Superior temporal gyrus (tissue), 1 donor: ENCODE measurements around the gene ARCN1.
"Not testable (repeated sequence)": the region's sequence is repeated elsewhere in the genome, so short reads cannot be mapped to it uniquely, and the experiment has no call there.

Source experiments
- DNase-seq: peaks from one replicate; pipeline ENCODE4 v3.0.0-alpha.2; 2016; ENCODE audit errors: extremely low spot score

ARCN1 gene

DNA sequence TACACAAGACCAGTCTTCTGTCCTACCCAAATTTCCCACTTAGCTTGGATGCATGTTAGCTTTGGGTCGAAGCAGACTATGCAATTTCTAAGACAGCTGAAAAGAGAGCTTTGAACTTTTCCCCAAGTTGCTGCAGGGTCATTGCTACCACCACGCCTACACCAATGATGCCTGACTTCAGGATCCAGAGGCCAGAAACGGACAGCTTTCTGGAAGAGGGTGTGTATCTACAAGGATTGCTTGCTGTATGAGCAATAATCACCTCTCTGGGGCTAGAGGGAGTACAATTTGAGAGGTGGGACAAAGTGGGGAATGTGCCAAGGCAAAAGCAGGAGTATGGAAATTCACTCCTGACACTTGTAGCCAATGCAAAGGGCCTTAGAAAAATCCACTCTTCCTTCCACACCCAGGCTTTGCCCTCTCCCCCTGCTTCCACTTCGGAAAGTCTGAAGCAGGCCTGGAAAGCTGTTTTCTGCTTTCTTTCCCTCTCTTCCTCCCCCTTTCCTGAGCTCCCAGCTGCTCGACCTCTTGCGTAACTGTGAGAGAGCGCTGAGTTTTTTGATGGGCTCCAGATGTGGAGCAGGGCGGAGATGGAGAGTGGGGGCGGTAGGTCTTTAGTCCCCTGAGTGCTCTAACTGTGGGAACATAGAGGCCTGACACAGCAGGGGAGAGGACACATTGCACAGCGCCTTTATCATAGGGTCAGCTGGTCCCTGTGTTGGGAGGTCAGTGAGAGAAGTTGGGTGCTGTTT, 33.1 kb downstream of the ARCN1 start:
- peak; percentile 72 for DNase-seq

- DNase-seq: peak; percentile 50
Observed at GRCh38 chr11:118606157-118606843, 34.1 kb downstream of the ARCN1 start.

GRCh38 chr11:118606844-118607228, 34.6 kb downstream of the ARCN1 start:
- no peak for DNase-seq

DNA sequence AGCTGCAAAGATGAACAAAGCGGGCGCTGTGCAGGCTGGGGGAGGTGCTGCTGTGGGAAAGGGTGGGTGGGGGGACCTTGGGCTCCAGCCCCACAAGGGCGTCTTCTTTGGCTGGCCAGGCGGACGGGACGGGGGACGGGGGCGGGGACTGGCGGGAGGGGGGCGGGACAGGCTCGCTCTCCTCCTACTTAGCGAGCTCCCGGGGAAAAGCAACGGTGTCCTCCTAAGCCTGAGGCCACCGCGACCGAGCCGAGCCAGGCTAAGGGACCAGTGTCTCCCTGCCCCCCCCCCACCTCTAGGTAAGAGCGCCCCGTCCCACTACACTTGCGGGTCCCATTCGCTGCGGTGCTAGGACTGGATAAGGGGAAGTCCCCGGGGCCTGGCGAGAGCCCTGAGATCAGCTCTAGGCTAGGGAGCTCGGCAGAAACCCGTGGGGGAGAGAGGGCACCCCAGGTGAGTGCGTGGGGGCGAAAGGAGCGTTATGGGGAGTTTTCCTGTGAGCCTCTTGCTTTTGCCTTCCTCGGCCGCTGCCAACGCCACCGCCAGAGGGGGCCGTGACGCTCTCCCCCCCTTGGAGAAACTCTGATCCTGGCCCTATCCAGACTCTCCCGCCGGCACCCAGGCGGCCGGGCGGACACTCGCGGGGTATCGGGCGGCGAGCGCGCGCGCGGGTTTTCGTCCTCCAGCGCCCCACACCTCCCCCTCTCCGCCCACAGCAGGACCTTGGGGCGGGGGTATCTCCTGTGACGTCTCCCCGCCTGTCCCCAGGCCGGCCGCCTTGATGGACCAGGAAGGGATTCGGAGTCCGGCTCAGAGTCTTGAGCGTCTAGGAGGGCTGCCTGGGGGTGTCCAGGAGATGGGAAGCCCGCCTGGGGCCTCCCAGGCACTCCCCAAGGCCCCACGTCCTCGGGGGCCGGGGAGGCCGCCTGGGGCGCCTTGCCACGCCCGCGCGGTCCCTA, 35.5 kb downstream of the ARCN1 start, which contains the start of gene PHLDB1:
TSS of gene PHLDB1 (plus strand) at position 215 of the 959 bp plus-strand sequence. CDS start 6,222 bp downstream, outside the sequence.
- peak; percentile 72 for DNase-seq

DNA sequence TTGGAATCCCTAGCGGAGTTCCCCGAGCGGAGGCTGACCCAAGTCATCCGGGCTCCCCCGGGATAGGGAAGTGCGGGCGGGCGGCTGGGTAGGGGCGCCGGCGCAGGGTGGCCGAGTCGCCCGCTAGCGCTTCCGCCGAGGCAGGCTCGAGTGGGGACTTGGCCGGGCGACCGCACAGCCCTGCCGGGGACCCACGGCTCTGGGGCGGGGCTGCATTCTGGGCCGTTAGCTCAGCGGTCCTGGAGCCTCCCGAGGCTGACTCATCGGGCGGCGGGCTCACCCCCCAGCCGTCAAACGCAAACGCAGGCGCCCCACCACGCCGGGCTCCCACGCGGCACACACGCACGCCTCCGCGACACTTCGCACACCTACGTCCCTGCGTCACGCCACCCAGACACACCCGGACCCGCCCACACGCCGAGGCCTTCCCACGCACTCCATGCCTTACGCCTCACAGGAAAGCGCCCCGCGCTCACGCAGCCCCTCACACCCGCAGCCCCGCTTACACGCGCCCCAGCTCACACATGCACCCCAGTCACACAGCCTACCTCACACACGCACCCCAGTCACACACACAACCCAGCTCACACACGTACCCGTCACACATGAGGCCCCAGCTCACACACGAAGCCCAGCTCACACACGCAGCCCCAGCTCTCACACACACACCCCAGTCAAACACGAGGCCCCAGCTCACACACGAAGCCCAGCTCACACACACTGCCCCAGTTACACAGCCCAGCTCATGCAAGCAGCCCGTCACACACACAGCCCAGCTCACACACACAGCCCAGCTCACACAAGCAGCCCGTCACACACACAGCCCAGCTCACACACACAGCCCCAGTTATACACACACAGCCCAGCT, 36.4 kb downstream of the ARCN1 start:
- DNase-seq: peak; percentile 34

DNA sequence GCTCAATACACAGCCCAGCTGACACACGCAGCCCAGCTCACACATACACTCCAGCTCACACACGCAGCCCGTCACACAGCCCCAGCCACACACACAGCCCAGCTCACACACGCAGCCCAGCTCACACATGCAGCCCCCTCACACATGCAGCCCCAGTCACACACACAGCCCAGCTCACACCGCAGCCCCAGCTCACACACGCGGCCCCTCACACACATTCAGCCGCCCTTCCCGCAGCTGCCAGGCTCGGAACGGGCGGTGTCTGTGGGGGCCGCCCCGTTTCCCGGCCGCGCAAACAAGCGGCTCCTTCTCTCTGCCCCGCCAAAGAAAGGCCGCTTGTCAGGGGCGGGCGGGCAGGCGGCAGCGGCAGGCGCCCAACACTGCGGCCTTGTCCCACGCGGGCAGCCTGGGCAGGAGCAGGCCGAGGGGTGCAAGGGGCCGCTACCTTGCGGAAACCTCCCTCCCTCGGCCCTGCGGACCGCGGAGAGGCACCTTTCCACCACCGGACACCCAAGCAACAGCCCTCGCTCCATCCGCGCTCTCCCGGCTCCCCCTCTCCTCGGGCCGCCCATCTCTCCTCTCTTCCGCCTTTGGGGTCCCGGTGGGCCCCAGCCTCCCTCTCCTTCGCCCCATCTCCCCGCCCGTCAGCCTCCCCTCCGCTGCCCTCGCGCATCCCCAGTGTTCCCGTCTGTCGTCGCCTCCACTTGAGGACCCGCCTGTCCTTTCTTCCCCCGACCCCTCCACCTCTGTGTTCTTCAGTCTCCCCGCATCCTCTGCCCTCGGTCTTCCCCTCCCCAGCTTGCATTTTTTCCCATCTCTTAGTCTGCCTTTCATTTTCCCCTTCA, 37.4 kb downstream of the ARCN1 start:
- peak; percentile 79 for DNase-seq

- no peak for DNase-seq
Observed at GRCh38 chr11:118610225-118610772, 38.1 kb downstream of the ARCN1 start.

DNA sequence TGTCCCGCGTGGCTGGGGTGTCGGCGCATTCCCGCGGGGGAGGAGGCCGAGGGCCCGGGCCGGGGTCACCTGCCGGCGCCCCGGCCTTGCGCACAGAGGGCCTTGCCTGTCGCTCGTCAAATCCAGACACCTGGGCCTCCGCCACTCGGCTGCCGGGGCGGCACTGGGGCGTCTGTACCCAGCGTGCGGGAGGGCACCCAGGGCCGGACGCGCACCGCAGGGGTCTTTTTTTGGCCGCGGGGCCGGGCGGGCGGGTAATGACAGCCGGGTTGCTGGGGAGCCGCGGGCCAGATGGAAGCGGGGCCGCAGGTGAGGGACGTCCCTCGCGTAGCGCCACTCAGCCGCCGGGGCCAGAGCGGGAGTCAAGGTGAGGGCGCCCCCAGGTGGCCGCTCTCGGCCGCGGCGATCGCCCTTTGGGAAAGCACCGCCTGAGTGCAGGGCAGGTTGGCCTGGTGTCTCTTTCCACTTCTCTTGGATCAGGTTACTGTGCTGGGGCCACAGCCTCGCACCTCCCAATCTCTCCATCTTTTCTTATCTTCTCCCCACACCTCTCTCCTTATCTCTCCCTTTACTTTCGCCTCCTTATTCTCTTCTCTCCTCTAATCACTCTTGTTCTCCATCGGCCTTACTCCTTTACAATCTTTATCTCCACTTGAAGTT, 38.7 kb downstream of the ARCN1 start:
- peak; percentile 76 for DNase-seq

DNA sequence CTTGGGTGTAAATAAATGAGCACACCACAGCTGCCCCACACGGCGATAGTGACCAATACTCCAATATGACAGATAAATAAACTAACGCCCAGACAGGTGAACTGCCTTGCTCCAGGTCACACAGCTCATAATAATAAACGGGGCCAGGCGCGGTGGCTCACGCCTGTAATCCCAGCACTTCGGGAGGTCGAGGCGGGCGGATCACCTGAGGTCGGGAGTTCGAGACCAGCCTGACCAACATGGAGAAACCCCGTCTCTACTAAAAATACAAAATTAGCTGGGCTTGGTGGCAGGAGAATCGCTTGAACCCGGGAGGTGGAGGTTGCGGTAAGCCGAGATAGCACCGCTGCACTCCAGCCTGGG, 39.2 kb downstream of the ARCN1 start:
- not testable (repeated sequence) for DNase-seq

DNA sequence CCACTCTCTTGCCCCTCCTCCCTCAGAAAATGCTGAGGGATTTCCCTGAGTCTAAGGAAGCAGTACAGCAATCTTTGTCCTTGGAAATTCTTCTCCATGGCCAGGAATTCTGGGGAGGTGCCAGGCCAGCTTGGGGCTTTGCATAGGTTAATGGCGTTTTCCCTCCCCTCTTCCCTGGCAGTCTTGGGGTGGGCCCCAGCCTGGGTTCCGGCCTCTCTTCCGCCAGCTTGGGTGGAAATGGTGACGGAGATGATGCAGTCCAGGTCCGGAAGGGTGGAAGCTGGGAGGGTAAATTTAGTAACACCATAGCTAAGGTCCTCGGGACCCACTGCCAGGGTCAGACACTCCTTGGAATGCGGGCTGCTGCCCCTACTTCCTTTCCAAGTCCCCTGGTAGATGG, 40.2 kb downstream of the ARCN1 start:
- no peak for DNase-seq

DNA sequence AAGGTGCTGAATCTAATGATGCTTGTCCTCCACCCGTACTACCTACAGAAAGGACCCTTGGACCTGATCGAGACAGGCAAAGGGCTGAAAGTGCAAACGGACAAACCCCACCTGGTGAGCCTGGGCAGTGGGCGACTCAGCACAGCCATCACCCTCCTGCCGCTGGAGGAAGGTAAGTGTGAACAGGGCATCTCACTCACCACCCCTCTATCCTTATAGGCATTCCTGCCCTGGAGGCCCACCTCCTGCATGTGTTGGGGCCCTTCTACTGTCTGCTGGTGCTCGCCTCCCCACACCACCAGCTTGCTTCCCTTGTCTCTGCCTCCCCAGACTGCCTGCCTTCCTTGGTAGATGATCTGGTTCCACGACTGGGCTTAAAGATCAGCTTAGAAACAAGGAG, 42.3 kb downstream of the ARCN1 start:
- no peak for DNase-seq

DNA sequence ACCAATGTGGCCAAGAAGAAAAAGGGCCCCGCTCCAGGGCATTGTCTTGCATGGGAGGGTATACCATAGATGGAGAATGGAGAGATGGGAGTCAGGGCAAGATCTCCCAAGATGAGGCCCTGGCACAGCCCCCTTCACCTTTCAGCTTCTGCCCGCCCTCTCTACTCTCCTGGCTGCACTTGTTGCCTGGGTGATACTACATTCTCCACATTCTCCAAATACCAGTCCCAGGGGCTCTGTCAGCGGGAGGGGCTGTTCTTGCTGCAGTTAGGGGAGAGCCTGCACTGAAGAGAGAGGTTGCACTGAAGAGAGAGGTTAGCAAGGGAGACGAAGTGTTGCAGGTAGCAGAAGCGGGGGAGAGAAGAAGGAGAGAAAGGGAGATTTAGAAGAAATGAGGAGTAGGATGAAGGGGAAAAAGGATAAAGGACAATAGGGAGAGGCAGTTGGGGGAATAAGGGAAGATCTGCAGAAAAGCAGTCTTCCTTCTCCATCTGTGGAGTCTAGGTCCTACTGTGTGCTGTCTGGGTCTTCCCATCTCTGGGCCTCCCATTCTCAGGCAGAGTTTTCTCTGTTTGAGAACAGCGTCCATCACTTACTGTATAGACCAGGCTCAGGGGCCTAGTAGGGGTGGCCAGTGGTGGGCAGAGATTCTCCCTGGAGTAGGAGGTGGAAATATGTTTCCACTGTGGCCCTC, 43.2 kb downstream of the ARCN1 start:
- DNase-seq: no peak

DNA sequence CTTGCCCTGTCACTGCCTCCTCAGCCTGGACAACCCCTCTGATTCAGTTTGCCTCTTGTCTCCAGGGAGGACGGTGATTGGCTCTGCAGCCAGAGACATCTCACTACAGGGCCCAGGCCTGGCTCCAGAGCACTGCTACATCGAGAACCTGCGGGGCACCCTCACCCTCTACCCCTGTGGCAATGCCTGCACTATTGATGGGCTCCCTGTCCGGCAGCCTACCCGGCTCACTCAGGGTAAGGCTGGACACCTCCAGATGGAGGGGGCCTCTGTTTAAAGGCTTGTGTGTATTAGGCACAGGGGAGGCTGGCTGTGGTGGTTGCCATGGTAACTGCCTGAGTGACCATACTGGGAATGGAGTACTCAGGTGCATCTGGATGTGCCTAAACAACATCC, 43.8 kb downstream of the ARCN1 start:
- DNase-seq: no peak

DNA sequence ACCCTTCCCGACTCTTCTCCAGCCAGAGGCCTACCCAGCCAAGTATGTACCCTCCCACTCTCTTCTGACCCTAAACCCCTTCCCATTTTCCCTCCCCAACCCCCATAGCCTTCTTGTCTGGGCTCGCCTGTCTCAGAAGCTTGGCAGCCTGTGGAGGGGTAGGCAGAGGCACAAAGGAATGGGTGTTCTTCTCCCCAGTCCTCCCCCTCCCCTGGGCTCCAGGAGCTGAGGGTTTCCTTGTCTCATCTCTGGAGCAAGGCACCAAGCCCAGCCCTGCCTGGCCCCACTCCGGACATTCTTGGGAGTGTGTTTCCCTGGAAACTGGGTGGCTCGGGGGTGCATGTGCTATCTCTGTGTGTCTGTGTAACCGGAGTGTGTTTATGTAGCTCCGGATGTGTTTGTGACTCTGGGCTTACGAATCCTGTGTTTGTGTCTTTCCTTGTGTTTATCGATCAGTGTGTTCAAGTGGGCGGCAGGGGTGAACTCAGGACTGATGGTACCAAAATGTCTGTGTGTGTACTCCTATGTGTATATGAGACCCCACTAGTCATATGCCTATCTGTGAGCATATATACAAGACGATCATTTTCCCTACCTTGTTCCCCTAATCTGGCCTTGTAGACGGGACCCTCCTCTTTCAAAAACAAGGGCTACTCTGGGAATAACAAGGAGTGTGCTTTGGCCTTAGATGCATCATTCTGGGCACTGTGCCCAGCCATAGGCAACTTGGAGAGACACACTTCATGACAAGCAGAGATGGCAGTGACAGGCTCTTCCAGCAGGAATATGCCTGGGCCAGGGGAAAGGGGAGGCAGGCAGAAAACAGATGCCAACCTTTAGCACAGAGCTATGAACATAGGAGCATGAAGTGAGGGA, 46.1 kb downstream of the ARCN1 start:
- DNase-seq: peak; percentile 74

DNA sequence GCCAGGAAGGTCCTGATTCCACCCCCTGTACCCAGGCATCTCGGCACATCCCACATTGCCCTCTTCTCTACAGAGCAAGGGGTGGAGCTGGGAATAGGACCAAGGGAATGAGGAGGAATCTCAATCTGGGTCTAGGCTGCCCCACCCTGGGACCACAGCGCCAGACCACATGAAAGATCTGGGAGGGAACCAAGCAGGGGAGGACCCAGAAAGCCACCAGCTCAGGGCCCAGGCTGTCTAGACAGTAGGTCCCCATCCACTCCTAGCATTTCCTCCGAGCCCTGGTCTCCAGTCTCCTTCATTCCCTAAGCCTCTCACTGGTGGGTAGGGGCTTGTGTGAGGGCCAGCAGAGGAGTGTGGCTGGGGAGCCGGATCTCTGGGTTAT, 46.8 kb downstream of the ARCN1 start:
- DNase-seq: no peak

DNA sequence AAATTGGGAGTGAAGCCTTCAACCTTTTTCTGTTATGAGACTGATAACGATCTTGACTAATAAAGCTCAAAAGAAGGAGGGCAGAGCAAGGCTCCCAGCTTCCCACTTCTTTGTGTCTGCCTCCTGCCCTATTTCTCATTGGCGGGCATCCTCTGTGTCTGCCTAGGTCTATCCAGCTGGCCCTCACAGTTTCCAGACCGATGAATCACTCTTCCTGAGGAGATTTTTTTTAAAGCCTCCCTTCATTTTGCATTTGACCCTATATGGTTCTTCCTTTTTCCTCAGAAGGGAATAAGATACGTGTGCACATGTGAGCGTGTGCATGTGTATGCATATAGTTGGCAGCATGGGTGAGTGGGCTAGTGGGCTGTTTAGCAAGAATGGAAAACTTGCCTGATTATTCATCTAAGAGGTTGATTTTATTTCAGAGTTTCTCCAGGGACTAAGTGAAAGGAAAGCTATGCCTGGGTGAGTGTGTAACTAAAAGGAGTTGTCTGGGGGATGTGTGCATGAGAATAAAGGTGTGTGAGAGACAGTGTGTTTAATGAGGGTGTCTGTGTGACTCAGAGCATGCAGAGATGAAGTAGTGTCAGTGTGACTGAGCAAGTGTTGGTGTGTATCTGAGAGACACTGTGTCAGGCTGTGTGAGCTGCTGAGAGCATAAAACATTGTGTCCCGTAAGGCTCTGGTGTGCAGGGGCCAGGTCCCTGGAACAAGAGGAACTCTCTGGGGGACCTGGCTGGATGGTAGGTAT, 47.4 kb downstream of the ARCN1 start:
- DNase-seq: peak; percentile 64

GRCh38 chr11:118620529-118621070, 48.4 kb downstream of the ARCN1 start:
- DNase-seq: no peak
